Activated naive CD4-positive, alpha-beta T cell treated with anti-CD3 and anti-CD28 coated beads, Interleukin-2, amount 50 U/mL, for 16 hours (primary cell): ENCODE measurements around the gene C17orf78.
A peak's percentile ranks its signal among the peaks of the same experiment; 100 is the strongest.
"Not testable (repeated sequence)": the region's sequence is repeated elsewhere in the genome, so short reads cannot be mapped to it uniquely, and the experiment has no call there.

Source experiments
- DNase-seq: peaks from one replicate; pipeline ENCODE4 v3.0.0-alpha.2; 2020

C17orf78 gene

DNA sequence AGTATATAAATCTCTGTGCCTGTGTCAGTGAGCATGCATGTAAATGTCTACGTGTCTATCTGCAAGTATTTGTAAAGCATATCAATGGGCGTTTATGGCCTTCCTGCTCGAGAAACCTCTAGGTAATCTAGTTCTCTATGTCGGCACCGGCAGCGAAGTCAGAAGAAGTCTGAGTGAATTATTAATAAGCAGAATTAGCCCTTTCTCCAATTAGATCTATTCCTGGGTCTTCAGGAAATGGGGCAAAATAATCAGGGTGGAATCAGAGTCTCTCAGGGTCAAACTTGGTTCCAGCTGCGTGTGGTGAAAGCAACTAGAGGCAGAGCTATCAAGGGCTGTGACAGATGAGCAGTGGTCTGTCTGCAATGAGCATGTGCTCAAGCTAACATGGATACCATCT lies at the start of gene C17orf78:
TSS of gene C17orf78 (plus strand) at position 280 of the 400 bp plus-strand sequence. CDS start at position 388, 108 bp downstream.
- DNase-seq, result no peak

- no peak for DNase-seq
Observed at GRCh38 chr17:37327341-37328090, 48.3 kb upstream of the C17orf78 start.

DNA sequence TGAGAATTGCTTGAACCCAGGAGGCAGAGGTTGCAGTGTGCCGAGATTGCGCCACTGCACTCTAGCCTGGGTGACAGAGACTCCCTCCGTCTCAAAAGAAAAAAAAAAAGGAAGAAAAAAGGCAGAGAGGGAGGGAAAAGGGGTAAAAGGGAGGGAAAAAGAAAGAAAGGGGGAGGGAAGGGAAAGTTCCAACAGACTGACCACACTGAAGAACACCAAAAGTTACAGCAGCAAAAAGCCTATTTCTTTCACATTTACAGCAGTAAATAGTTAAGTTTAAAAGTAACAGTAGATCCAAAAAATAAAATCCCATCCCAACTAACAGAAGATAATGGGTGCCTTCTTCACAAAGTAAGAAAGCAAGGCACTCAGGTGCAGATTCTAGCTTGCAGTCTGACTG lies 36.9 kb upstream of the C17orf78 start:
- no peak for DNase-seq

DNA sequence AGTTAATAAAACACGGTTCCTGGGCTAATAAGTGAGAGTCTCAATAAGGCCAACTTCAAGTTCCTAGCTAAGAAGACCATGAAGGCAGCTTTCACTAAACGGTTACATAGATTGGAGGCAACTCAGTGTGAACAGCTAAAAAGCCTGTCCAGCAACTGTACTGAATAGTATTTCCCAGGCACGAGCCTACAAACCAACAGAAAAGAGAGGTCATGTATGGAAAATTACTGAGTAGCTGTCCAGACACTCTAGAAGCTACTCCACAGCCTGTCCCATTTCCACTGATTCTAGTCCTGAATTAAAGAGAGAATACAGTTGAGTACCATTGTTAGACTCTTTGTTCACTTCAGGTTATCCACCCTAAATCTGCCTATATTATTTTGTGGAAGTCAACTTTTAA lies 36.5 kb upstream of the C17orf78 start:
- no peak for DNase-seq

- no peak for DNase-seq
Observed at GRCh38 chr17:37340804-37341203, 35.0 kb upstream of the C17orf78 start.

DNA sequence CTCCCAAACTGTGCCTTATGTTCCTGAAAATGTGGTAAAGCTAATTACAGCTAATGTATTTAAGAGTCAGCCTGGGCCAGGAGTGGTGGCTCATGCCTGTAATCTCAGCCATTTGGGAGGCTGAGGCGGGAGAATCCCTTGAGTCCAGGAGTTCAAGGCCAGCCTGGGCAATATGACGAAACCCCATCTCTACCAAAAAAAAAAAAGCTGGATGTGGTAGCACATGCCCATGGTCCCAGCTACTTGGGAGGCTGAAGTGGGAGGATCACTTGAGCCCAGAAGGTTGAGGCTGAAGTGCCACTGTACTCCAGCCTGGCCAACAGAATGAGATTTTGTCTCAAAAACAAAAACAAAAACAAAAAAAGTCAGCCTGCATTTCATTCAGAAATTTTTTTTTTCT lies 33.2 kb upstream of the C17orf78 start:
- DNase-seq, result no peak

DNA sequence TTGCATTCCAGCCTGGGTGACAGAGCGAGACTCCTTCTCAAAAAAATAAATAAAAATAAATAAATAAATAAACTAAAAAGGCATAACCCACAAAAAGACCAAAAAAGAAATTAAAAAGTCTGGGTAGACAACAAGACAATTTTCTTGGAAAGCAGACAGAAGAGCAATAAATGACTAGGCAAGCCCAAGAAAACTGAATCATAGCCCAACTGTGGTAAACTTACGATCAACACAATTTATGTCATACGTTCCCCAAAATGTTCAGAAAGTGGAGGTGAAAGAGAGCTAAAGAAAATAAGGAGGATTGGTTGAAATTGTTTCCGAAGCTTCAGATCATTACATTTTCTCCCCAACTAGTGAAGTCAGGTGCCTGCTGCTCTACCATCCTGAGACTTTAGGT lies 31.3 kb upstream of the C17orf78 start:
- DNase-seq, result no peak

- DNase-seq, result not testable (repeated sequence)
Observed at GRCh38 chr17:37346863-37347402, 28.9 kb upstream of the C17orf78 start.

- DNase-seq, result not testable (repeated sequence)
Observed at GRCh38 chr17:37356796-37357569, 18.8 kb upstream of the C17orf78 start.

GRCh38 chr17:37358098-37358829 lies 17.5 kb upstream of the C17orf78 start:
- peak; percentile 42 for DNase-seq

- DNase-seq, result peak; percentile 90
Observed at GRCh38 chr17:37358830-37359681, 16.7 kb upstream of the C17orf78 start.

DNA sequence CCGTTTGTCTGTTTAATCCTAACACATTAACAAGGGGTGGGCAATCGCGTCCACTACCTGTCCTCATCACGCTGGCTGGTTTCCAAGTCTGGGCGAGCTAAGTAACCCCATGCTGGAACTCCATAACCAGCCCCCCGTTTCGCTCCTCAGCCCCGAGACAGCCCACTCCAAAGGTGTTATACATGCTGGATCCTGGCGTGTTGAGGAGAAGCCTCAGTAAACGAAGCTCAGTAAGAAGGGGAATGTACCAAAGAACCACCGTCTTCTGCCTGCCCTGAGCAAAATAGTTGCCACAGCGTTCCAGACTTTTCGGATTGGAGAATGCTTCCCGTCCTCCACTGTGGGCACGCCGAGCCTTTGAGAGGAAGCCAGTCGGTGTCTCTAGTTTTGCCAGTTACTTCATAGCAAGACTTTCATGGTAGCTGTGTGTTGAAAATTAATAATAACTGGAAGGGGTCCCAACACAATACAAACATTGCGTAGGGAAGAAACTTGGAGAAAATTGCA lies 16.1 kb upstream of the C17orf78 start:
- DNase-seq, result no peak

- DNase-seq, result no peak
Observed at GRCh38 chr17:37360632-37361031, 15.2 kb upstream of the C17orf78 start.

- DNase-seq, result no peak
Observed at GRCh38 chr17:37361543-37361942, 14.2 kb upstream of the C17orf78 start.

DNA sequence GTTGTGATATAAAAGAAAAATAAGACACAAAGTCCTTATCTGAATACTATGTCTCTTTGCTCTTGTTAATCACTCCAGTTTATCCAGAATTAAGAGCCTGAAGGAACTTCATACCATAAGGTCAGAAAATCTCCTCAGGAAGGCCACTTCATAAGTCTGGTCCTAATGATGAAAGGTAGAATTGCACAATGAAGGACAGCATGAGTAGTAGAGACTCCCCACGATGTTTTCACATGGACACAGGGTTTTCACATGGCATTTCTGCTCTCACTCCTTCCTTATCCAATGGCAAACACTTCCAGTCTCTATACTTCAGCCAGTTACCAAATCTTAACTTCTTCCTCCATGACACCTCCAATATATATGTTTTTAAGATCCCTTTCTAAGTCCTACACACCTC lies 10.2 kb upstream of the C17orf78 start:
- no peak for DNase-seq

GRCh38 chr17:37368577-37368976 lies 7.2 kb upstream of the C17orf78 start:
- no peak for DNase-seq

DNA sequence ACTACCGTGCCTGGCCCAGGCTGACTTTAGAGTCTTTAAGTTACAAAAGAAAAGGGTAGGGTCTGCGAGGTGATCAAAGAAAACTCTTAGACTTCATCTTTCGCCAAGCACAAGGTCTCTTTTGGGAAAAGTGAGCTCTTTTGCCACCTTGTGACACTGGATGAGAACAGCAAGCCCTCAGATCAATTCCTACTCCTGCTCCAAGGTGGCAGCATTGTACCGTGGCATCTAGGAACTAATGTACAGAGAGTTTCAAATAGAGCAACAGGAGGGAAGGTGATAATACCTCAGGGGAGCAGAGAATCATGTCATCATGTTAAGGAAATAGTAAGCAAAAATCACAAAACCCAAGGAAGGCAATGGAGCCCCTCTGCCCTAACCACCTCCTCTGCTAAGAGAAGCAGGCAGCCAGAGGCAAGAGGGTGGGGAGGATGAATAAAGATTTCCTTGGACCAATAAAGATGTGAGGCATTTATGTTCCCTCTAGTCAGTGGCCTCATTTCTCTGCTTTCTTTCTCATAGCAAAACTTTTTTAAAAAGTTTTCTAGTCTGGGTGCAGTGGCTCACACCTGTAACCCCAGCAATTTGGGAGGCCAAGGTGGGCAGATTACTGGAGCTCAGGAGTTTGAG lies 2.1 kb upstream of the C17orf78 start:
- DNase-seq, result peak; percentile 63

DNA sequence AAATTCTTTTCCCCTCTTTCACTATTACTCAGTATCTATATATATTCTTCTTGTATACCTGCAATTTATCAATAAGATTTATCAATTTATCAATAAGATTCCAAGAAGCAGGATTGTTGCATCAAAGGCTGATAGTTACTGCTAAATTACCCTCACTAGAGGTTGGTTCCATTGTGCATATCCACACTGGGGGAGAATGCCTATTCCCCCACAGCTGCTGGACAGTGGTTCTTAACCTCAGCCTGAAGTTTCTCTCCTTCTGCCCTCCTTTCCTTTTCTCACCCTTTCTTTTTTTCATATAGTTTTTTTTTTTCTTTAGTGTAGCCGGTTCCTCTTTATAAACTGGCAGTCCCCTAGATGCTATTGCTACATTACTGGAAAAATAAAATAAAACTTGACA lies 6.3 kb downstream of the C17orf78 start:
- DNase-seq, result no peak

GRCh38 chr17:37384560-37385149 lies 8.9 kb downstream of the C17orf78 start:
- DNase-seq, result no peak

GRCh38 chr17:37385474-37385990 lies 9.7 kb downstream of the C17orf78 start:
- DNase-seq, result no peak

- no peak for DNase-seq
Observed at GRCh38 chr17:37386462-37386861, 10.7 kb downstream of the C17orf78 start.
